Gastrocnemius medialis (tissue), 4 donors: ENCODE data around the gene GPR68.

Experiments used
- CTCF ChIP-seq, 5 experiments: fragments of 450-650 bp in 3 of 5; fragments of 200-600 bp in 2 of 5; sonication (generic) in 2 of 5; IDR thresholded peaks in 4 of 5; conservative IDR thresholded peaks in 1 of 5; 1 replicate in 4 of 5; 2 replicates in 1 of 5; pipeline ENCODE4 v1.5.1; 2016 to 2019; ENCODE audit warnings: antibody characterized with exemption in 5 of 5, mild to moderate bottlenecking in 3 of 5, moderate library complexity in 3 of 5
- POLR2A ChIP-seq, 2 donors: fragments of 450-650 bp; IDR thresholded peaks; one replicate each; pipeline ENCODE4 v1.6.1; 2017; ENCODE audit warnings: antibody characterized with exemption in 2 of 2, mild to moderate bottlenecking in 2 of 2, moderate library complexity in 2 of 2

DNA sequence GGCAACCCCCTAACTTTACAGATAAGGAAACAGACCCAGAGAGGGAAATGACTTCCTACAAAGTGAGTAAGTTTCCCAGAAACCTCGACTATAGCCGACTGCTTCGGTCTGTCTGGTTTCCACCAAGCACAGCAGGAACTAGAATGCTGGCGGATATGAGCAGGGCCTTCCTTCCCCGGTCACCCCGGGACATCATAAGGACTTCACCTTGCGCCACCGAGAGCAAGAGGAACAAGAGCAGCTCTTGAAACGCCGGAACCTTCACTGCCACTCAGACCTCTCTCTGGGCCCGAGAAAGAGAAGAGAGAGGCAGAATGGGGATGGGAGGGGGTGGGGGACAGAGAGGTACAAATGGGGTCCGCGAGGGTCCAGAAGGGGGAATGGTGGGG lies 29.4 kb upstream of the GPR68 start:
- TF ChIP-seq CTCF (IDR thresholded peaks at IDR 0.05 in 4 of 5, conservative IDR thresholded peaks at IDR 0.05 in 1 of 5) (no peak), POLR2A (IDR thresholded peaks at IDR 0.05) (no peak)
